Tongue (tissue), 2 donors: Measurements from ENCODE around the gene SLC25A30. TPM values are rescaled to one million over a fixed set of nuclear protein-coding genes. Genes with fewer than 3 reads are reported as not detected.
"Not testable (repeated sequence)": the region's sequence is repeated elsewhere in the genome, so short reads cannot be mapped to it uniquely, and the experiment has no call there.

Experiments used
- DNase-seq: peaks from one replicate; pipeline ENCODE4 v3.0.0-alpha.2; 2015
- total RNA-seq: library from RNA; depleted of rRNA; stranded (reverse); fragments of >200 nt; gene quantifications from one replicate; pipeline ENCODE4 v1.2.3, GENCODE V29; 2014

The SLC25A30 gene
- total RNA-seq, 1 donor from 2014 or later: 22.2 TPM

DNA sequence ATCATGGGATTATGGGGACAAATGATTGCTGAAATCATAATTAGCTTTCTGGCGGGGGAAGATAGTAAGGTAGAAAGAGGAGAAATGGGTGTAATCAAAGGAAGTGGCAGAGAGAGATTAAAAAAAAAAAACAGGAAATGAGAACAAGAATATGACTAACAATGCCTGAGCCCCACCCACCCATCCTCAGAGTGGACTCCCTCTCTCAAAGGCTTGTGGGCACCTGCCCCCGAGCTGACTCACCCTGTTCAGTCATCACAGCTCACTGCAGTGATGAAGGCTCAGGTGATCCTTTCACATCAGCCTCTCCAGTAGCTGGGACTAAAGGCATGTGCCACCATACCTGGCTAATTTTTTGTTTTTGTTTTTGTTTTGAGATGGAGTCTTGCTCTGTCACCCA, 50.8 kb downstream of the SLC25A30 start:
- DNase-seq: no peak

- no peak for DNase-seq
Measured at GRCh38 chr13:45365558-45365885, 52.7 kb downstream of the SLC25A30 start.

GRCh38 chr13:45364876-45365557, 53.2 kb downstream of the SLC25A30 start:
- no peak for DNase-seq

DNA sequence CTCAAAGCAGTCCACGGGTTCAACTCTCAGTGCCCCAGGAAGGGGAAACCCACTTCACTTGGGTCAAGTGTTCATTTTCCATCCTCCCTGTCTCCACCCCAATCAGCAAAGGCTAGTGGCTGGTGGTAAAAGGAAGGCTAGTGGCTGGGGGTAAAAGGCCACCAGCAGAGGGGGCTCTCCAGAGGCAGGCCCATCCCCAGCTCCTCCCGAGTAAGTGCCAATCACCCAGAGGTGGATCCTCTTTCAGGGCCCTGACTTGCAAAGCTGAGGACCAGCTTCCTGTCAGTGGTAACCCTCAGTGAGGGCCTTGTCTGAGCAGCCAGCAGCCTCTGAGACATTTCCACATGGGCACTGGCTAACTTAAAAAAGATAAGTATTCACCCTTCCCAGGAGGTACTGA, 55.2 kb downstream of the SLC25A30 start:
- DNase-seq: no peak

DNA sequence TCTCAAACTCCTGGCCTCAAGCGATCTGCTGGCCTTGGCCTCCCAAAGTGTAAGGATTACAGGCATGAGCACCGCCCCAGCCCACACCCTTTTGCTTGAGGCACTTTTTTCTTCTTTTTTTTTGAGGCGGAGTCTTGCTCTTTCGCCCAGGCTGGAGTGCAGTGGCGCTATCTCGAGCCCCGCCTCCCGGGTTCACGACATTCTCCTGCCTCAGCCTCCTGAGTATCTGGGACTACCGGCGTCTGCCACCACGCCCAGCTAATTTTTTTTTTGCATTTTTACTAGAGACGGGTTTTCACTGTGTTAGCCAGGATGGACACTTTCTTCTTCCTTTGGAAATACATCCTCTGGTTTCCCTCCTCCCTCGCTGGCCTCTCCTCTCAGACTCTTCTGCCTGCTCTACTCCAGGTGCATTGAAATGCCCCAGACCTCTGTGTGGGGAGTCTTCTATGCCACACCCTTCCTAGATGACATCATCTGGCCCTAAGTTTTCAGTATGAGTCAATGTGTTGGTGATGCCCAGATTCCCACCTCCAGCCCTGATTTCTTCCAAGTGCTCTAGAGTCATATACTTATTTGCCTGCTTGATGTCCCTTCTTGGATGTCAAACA, 56.5 kb downstream of the SLC25A30 start:
- DNase-seq: no peak

GRCh38 chr13:45356966-45357672, 61.1 kb downstream of the SLC25A30 start:
- no peak for DNase-seq

DNA sequence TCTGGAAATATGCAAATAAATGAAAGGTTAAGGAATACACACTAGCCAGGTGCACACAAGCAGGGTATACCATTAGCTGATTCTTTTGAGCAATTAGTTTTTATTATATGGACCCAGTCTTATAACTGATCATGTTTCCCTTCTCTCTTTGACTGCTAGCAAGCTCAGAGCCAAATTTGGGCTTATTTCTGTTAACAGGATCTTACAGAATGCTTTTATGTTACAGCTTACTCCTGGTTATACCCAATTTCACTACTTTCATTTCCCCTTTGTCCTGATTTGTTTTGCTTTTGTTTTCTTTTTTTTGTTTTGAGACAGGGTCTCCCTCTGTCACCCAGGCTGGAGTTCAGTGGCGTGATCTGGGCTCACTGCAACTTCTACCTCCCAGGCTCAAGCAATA, 64.3 kb downstream of the SLC25A30 start:
- DNase-seq: no peak

DNA sequence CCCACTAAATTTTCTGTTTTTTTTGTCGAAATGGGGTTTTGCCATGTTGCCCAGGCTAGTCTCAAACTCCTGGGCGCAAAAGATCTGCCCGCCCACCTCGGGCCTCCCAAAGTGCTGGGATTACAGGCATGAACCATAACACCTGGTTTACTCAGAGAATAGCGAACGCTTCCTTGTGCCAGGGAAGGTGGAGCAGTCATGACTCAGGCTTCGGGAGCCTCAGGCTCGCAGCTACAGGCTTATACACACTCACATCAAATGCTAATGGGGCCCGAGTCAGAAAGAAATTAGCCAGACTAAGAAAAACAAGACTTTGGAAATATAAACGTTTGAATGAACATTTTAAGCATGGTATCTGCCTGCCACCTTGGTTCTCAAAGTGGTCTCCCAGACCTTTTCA, 66.1 kb downstream of the SLC25A30 start:
- no peak for DNase-seq

DNA sequence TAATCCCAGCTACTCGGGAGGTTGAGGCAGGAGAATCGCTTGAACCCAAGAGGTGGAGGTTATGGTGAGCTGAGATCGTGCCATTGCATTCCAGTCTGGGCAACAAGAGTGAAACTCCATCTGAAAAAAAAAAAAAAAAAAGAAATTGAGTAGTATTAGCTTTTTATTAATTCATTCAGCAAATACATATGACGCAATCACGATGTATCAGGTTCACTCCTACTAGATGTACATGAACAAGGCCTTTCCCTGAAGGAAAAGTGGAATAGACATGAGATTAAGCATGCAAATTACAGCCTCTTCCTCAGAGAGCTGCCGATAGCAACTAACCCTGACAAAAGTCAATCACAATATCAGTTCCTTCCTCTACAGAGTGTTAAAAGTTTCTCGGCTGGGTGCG, 68.0 kb downstream of the SLC25A30 start:
- DNase-seq: no peak

DNA sequence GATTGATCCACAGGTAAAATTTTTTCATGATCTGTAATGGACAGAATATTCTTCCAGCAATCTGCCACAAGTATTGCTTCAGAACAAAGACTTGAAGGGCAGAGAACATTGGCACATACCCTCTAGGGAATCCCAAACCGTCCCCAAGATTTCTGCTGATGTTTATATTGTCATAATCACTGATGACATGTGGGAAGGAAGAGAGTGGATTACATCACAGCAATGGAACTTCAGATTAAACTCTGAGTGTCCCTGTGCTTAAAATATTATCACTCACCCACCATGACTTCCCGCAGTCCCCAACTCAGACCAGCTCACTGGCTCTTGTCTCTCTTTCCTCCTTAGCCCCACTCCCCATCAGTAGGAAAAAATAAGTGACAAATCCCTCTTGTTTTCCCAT, 68.7 kb downstream of the SLC25A30 start:
- DNase-seq: no peak

GRCh38 chr13:45344064-45344463, 74.1 kb downstream of the SLC25A30 start:
- not testable (repeated sequence) for DNase-seq

Other genes starting within 250 kb of the SLC25A30 start
- gene KCTD4, start 217.3 kb downstream of the SLC25A30 start, total RNA-seq: not detected
- gene TPT1, start 77.2 kb downstream of the SLC25A30 start, total RNA-seq: 4,609 TPM
- gene COG3, start 46.6 kb upstream of the SLC25A30 start, total RNA-seq: 37.5 TPM
- not detected for gene ERICH6B, start 197.4 kb upstream of the SLC25A30 start, total RNA-seq